Measurements from ENCODE around the gene MYLK2.

Gene MYLK2

DNA sequence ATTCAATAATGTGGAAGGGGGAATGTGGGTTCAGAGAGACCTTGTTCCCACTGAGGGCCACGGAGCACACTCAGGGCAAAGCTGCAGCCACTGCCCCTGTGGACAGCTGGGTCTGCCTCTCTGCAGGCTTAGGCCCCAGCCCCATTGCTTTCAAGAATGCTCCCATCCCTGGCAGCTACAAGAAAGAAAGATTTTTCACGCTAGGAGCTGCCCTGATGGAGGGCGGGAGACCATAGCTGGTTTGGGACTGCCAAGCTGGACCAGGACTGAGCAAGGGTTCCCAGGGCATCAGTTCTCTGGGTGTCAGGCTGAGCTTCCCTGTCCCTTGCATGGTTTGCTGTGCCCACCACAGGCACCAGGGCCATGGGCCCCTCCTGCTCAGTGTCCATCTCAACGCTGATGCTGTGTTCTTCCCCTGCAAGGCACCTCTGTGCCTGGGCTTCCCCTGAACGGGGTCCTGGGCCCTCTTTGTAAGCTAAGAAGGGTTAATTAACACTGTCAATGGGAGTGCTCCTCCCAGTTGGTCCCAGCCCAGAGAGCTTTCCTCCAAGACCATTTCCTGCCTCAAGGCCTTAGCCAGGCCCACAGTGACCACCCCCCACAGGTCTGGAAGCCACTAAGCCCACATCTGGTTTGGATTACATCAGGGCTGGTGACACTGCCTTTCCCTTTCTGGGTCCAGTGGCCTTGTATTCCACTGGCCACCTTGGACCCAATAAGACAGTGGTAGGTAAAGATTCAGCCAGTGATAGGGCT is 17.9 kb downstream of the MYLK2 start:
- DNase-seq = no peak

DNA sequence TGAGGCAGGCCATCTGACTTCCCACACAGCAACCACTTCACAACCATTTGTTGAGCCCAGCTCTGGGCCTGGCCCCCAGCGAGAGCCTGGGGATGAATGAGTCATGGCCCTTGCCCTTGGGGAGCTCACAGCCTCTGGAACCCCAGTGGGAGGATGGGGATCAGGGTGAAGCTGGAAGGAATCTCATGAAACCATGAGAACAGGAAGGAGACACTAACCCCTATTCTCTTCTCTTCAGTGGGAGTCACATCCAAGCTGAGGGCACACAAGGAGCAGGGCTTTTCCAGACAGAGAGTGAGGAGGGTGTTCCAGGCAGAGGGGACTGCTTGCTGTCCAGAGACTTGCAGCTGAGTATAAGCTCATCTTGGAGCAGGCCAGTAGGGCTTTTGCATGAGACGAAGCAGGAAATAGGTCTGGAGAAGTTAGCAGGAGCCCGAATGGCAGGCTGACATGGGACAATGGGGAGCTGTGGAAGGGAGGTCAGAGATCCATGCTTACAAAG is 18.8 kb downstream of the MYLK2 start:
- no peak for DNase-seq

DNA sequence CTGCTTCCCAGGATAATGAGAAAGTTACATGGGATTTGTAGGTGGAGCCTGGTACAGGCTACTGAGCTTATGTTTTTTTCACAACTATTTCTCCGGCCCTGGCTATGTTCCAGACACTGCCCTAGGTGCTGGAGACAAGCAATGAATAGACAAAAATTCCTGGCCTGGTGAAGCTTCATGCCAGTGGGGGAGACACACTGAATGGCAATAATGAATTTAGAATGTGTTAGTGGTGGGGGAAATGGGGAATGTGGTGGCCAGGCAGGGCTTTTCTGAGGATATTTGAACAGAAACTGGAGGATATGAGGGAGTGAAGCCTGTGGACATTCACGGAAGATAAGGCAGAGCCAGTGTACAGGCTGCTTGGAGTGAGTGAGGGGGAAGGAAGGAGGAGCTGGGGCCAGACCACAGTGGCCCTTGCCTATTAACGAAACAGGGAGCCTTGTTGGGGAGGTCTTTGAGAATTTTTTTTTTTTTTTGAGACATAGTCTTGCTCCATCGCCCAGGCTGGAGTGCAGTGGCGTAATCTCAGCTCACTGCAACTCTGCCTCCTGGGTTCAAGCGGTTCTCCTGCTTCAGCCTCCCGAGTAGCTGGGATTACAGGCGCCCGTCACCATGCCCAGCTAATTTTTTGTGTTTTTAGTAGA is 19.6 kb downstream of the MYLK2 start:
- DNase-seq = no peak

DNA sequence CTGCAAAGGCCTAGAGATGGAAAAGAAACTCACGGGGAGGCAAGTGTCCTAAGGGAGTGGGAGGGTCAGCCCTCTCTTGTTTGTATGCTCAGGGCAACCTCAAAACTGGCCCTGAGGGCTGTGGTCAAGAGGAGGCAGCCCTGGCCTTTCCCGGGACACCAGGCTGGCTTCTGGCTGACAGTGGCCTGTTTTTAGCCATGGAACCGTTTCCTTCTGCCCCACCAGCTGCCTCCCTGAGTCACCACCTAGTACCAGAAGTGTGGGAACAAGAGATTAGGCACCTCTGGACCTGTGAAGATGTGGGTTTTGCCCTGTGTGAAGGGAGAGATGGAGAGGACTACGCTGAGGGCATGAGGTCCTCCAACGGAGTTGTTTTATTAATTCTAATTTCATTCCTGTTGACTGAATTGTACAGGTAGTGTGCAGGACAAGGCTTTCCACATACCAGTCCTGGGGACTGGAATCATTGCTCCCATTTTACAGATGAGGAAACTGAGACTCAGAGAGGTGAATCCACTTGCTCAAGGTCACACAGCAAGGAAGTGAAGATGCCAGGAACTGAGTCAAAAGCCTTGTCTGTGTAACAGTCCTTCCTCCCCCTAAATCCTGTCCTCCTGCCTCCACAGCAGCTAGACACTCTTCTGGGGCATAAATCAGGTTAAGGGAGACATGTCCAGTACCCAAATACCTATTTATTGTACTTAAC is 20.8 kb downstream of the MYLK2 start:
- no peak for DNase-seq

DNA sequence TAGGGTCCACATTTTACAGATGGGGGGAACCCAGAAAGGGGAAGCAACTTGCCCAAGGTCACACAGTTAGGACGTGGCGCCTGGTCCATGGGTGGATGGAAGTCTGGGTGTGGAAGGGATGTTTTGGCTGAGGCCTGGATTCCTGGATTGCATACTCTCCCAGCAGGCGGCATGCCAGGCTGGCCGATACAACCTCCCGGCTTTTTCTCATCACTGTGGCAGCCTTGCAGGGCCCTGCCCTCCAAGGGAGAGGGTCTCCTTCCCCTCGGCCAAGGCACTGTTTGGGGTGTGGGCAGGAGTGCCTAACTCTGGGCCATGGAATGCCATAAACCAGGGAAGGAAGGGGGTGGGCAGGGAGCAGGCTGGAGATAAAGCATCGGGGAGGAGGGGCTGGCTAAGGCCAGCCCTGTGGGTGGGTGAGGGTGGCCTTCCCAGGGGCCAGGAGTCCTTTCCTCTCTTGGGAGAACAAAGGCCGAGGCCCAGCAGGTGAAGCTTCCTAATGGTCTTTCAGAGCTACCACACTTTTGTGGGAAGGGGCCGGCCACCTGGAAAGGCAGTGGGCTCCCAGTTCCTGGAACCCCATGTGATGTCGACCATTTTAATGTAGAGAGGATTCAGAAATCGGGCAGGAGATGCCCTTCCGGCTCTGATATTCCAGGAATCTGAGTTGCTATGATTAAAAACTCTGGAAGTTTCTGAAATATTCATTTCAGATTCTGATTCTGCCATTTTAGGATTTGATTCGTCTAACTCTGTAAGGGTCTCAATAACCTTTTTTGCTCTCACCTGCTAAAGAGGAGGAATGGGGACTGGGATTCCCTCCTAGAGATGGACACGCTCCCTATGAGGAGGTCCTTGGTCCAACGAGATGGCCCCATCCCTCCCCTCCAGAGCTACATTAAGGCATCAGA is 22.0 kb downstream of the MYLK2 start:
- no peak for DNase-seq

GRCh38 chr20:31841928-31842327 is 22.8 kb downstream of the MYLK2 start:
- DNase-seq = no peak

- DNase-seq = no peak
Observed at GRCh38 chr20:31842471-31843157, 23.5 kb downstream of the MYLK2 start.

DNA sequence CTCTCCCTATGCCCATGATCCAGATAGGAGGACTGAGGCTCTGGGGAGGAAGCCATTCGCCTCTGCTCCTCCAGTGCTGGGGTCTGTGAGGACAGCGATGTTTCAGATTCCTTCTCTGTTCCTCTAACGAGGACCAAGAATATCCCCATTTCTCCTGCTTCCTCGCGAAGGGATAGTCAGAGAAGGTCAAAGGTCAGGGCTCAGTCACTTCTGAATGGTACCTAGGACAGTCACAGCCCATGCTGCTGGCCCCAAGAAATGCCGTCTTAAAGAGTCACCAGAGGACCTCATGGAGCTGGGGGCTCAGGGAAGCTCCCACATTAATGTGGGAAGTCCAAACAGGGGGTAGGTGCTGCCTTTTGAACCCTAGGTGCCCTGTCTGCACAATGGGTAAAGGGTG is 24.1 kb downstream of the MYLK2 start:
- no peak for DNase-seq

DNA sequence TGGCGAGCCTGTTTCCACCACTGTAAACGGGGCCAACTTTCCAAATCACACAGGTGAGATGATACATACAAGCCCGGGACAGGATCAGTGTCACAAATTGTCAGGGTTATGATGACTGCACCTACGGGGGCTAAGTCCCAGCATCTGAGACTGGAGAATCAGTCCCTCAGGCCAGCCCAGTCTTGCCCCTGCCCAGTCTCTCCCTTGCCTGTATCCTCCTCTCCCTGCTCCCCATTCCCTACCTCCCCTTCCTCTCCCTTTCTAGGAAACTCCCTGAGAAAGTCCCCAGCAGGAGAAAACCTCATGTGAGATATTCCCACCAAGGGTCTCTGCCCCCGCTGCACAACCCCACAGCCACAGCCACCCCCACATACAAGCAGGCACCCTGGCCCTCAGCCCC is 24.7 kb downstream of the MYLK2 start:
- DNase-seq = no peak

GRCh38 chr20:31844737-31845299 is 25.7 kb downstream of the MYLK2 start:
- no peak for DNase-seq

DNA sequence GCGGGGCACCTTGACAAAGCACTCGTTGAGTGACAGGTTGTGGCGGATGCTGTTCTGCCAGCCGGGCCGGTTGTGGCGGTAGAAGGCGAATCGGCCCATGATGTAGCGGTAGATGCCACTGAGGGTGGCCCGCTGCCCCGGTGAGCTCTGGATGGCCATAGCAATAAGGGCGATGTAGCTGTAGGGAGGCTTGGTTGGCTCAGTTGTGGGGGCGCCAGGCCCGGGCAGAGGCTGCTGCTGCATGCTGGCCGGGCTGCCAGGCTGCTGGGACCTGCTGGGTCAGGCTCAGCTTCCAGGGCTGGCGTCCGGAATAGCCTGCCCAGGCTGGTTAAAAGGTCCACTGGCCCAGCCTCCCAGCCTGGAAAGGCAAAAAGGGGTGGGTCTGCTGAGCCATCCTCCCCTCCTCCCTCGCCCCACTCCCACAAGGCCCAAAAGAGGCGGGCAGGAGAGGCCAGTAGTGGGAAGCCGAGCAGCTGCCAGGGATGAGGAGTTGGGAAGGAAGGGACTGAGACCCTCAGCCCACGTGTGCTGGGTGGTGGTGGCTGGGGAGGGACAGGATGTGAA is 26.2 kb downstream of the MYLK2 start, which contains the start of gene FOXS1:
FOXS1 (minus strand) TSS at position 305 of the 564 bp plus-strand sequence; CDS start at position 243, 62 bp downstream.
- no peak for DNase-seq

- no peak for DNase-seq
Observed at GRCh38 chr20:31846793-31847138, 27.6 kb downstream of the MYLK2 start.

GRCh38 chr20:31848088-31848999 is 29.2 kb downstream of the MYLK2 start:
- DNase-seq = no peak

DNA sequence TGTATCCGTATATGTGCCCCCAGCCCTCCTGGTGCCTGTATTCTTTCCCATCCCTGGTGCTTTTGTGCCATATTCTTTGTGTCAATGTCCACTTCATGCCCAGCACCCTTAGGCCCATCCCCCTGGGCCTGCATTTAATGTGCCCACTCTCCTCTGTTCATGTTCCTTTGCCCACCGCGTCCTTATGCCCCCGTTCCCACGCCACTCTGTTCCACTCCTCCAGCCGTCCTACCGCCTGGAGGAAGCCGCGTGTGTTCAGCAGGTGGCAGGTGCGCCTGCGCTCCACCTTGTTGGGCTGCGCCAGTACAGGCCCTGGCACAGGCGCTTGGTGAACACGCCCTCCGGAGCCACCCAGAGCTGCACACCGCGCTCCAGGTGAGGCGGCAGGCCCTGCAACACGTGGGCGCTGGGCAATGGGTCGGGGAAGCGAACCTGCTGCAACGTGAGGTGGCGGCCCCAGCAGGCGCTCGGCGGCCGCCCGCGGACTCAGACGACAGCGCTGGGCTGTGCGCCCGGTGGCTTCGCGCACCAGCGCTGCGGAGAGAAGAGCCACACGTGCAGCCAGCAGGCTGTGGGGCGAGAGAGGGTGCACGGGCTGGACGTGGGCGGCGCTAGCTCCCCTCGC is 30.3 kb downstream of the MYLK2 start:
- no peak for DNase-seq

GRCh38 chr20:31851240-31851955 is 32.2 kb downstream of the MYLK2 start:
- no peak for DNase-seq

DNA sequence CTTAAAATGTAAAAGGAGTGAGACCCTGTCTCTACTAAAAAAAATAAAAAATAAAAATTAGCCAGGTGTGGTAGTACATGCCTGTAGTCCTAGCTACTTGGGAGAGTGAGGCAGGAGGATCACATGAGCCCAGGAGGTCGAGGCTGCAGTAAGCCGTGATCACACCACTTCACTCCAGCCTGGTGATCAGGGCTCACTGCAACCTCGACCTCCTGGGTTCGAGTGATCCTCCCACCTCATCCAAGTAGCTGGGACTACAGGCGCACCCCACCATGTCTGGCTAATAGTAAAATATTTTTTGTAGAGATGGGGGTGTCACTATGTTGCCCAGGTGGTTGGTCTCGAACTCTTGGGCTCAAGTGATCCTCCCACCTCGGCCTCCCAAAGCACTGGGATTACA is 34.3 kb downstream of the MYLK2 start:
- no peak for DNase-seq

DNA sequence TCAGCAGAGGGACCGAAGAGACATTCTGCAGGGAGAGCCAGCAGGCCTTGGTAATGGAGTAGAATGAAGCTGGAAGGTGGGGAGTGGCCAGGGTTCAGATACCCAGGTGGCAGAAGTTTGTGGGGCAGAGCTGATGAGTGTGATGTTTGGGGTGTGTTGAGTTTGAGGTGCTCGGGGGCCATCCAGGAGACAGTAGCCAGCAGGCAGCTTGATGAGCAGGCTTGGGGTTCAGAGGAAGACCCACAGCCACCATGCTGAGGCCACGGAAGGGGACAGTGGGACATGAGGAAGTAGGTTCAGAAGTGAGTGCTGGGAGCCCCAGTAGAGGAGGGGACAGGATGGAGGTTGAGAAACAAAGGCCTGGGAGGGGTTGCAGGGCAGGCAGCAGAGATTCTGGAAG is 37.4 kb downstream of the MYLK2 start:
- no peak for DNase-seq

DNA sequence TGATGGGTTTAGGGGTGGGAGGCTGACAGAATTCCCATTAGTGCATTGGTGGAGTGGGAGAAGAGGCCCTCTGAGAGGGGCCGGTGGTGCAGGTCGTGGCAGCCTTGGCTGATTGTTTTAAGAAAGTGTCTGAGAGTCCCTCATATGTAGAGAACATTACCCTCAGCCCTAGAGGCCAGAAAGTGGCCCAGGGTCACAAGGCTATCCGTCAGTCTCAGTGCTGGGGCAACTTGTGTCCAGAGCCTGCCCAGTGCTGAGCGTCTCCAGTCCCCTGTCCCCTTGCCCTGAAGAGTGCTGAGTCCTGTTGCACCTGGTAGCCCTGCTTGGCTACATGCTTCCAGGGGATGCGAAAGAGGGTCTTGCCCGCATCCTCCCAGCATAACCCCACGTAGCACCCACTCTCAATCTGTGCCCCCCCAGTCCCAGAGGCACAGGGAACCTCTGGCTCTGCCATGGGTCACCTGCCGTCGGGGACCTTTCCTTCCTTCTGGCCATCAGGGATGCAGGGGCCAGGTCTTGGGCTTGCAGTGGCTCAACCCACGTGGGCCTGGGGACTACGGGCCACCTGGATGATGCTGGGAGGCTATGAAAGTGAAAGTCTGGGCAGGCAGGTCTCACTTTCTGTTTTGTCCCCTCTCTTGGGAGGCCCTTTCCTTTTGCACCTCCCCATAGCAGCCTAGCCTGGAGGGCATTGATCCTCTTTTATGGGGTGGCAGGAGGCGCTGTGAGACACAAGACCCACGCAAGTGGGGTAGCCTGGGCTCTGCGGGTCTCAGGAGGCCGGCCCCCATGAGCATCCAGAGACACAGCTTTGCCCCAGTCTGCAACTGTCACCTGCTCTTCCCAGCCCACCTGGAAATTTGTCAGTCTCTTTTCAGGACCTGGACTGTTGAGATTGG is 39.0 kb downstream of the MYLK2 start:
- no peak for DNase-seq

Data from effector CD8-positive, alpha-beta T cell (primary cell).